Mammary epithelial cell (primary cell): ENCODE data around the gene DNAJB12.

Experiments used
- EZH2 ChIP-seq: IDR thresholded peaks from 2 replicates; pipeline ENCODE4 v1.6.1; 2012; ENCODE audit warnings: low read length, inconsistent platforms, borderline replicate concordance
- TF ChIP-seq, protein P1 (sequence below), 2 donors: IDR thresholded peaks in 1 of 2; conservative IDR thresholded peaks in 1 of 2; 2 replicates each; pipeline ENCODE4 v1.5.1; 2011 to 2012; ENCODE audit warnings: inconsistent platforms in 2 of 2, low read length in 2 of 2, mild to moderate bottlenecking in 2 of 2, control low read depth in 1 of 2, low read depth in 1 of 2; ENCODE audit not compliant: insufficient read depth in 1 of 2; ENCODE audit errors: extremely low read depth in 1 of 2

DNA sequence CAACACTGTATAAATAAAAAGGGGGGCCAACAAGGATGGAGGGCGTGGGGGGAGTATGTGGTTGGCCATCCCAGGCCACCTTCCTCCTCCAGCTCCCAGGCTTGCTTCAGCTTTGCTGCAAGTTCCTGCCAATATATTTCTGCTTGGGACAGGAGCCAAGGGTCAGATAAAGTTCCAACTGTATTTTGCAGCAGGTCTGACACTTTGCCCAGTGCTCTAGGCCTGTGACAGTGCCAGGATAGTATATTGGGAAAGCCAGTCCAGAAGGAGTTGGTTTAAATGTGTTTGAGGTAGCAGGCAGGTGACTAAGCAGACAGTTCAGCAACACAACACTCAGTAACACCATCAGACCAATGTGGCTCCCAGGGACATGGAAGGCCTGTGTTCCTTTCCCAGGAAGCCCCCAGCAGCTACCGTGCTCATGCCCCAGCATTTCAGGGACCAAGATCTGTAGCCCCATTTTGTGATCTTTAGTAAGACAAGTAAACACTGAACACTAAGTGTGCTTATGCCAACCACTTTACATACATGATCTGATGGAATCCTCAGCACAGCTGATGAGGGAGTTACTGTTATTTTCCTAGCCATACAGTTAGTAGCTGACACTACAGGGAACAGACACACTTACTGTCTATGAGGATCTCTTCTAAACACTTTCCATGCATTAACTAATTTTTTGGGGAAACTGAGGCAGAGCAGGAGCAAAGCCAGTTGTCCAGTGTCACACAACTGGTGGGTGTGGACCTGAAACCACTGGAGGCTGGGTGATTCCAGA lies 38.9 kb downstream of the DNAJB12 start:
- TF ChIP-seq, protein P1, sequence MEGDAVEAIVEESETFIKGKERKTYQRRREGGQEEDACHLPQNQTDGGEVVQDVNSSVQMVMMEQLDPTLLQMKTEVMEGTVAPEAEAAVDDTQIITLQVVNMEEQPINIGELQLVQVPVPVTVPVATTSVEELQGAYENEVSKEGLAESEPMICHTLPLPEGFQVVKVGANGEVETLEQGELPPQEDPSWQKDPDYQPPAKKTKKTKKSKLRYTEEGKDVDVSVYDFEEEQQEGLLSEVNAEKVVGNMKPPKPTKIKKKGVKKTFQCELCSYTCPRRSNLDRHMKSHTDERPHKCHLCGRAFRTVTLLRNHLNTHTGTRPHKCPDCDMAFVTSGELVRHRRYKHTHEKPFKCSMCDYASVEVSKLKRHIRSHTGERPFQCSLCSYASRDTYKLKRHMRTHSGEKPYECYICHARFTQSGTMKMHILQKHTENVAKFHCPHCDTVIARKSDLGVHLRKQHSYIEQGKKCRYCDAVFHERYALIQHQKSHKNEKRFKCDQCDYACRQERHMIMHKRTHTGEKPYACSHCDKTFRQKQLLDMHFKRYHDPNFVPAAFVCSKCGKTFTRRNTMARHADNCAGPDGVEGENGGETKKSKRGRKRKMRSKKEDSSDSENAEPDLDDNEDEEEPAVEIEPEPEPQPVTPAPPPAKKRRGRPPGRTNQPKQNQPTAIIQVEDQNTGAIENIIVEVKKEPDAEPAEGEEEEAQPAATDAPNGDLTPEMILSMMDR (conservative IDR thresholded peaks at IDR 0.05 in 1 of 2, IDR thresholded peaks at IDR 0.05 in 1 of 2; ENCODE audit: extremely low read depth in 1 of 2, insufficient read depth in 1 of 2, low read depth in 1 of 2, low read length in 2 of 2) = no peak
- no peak for TF ChIP-seq EZH2
